Testis (tissue), 3 donors: ENCODE measurements around the gene RNASE8. TPM values are rescaled to one million over a fixed set of nuclear protein-coding genes. Genes with fewer than 3 reads are reported as not detected.

Experiments
- DNase-seq: peaks from one replicate; pipeline ENCODE4 v3.0.0-alpha.2; 2019
- H3K27ac ChIP-seq, 2 donors: fragments of 200-600 bp; sonication (generic); one replicate each; pipeline ENCODE4 v1.5.1; 2019
- H3K27me3 ChIP-seq: fragments of 200-600 bp; sonication (generic); one replicate; pipeline ENCODE4 v1.5.1; 2019
- H3K36me3 ChIP-seq: fragments of 200-600 bp; sonication (generic); one replicate; pipeline ENCODE4 v1.5.1; 2017; ENCODE audit warnings: low read depth; ENCODE audit errors: missing control alignments
- H3K4me1 ChIP-seq: fragments of 200-600 bp; sonication (generic); one replicate; pipeline ENCODE4 v1.5.1; 2019
- H3K4me3 ChIP-seq, 2 donors: fragments of 200-600 bp; sonication (generic); one replicate each; pipeline ENCODE4 v1.5.1; 2017 to 2019
- H3K9me3 ChIP-seq: fragments of 200-600 bp; sonication (generic); one replicate; pipeline ENCODE4 v1.5.1; 2017
- CTCF ChIP-seq, 3 experiments: fragments of 450-650 bp in 2 of 3; fragments of 200-600 bp in 1 of 3; sonication (generic) in 1 of 3; IDR thresholded peaks; one replicate each; pipeline ENCODE4 v1.5.1; 2016 to 2019; ENCODE audit warnings: antibody characterized with exemption in 3 of 3, mild to moderate bottlenecking in 2 of 3, moderate library complexity in 1 of 3
- POLR2A ChIP-seq: fragments of 450-650 bp; IDR thresholded peaks from one replicate; pipeline ENCODE4 v1.6.1; 2017; ENCODE audit warnings: antibody characterized with exemption, mild to moderate bottlenecking, moderate library complexity
- WGBS, 2 donors: methylation state at CpG; one replicate each; pipeline ENCODE4 v1.1.5; 2018; 5-methylcytosine and 5-hydroxymethylcytosine counted together
- intact Hi-C: fragments of 100-400 bp; cut with DNase I; formaldehyde crosslinking; loops from one replicate; pipeline ENCODE4 v1.15.1; 2023; ENCODE audit warnings: low total_unique reads
- polyA plus RNA-seq: library from polyadenylated mRNA; stranded (reverse); fragments of 350-450 nt; fragmentation: Illumina TruSeq; extraction: RNeasy Lipid Tissue Mini Kit (QIAGEN cat#74804); gene quantifications from one replicate; pipeline ENCODE4 v1.2.3, GENCODE V29; 2014; ENCODE audit warnings: low read depth, low replicate concordance; ENCODE audit not compliant: insufficient read depth
- total RNA-seq, 2 donors: library from RNA; depleted of rRNA; stranded (reverse); fragments of >200 nt; gene quantifications; one replicate each; pipeline ENCODE4 v1.2.3, GENCODE V29; 2016

Gene RNASE8
- total and polyA plus RNA-seq, 3 donors from 2014 or later, result not detected

DNA sequence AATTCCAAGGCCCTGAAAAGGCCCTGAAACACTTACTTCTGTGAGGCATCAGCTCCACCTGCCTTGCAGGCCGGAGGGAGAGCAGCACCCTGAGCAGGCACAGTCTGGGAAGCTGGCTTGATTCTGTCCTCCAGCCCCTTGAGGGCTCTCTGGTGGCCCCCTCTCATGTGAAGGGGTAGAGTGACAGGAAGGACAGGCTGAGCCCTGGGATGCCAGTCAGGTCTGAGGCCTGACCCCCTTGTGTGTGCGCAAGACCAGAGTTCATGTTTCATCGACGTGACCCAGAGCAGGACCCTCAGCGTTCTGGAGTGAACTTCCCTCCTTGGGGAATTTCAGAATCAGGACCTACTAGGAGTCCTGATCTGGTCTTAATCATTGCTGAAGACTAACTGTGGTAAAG lies 1.3 kb downstream of the RNASE8 start:
- Histone ChIP-seq H3K4me1 (peaks cover 6% of the 10 kb centered on the region), H3K9me3 (no peaks in the 10 kb centered on the region), H3K27me3 (no peaks in the 10 kb centered on the region), H3K27ac (no peak overlapping the region), H3K36me3 (no peaks in the 10 kb centered on the region), H3K4me3 (no peak overlapping the region)
- WGBS, 2 donors, result 89 to 91% methylated on average over 5 of the region's 5 CpGs
- no peak for DNase-seq
- no peak for TF ChIP-seq POLR2A
- intact Hi-C loops, result no loop called here

- Histone ChIP-seq H3K4me3 (peak overlapping the region; percentile 3 to 34), H3K36me3 (no peaks in the 10 kb centered on the region), H3K4me1 (peaks cover 6% of the 10 kb centered on the region), H3K27me3 (no peaks in the 10 kb centered on the region), H3K27ac (no peak overlapping the region), H3K9me3 (no peaks in the 10 kb centered on the region)
- intact Hi-C loops, result no loop called here
- no peak for DNase-seq
- WGBS, 2 donors, result 55 to 65% methylated on average over 8 of the region's 8 CpGs
- TF ChIP-seq POLR2A, result no peak
- no peak for TF ChIP-seq CTCF (IDR thresholded peaks at IDR 0.05)
Observed at GRCh38 chr14:21059842-21060613, 2.4 kb downstream of the RNASE8 start.

DNA sequence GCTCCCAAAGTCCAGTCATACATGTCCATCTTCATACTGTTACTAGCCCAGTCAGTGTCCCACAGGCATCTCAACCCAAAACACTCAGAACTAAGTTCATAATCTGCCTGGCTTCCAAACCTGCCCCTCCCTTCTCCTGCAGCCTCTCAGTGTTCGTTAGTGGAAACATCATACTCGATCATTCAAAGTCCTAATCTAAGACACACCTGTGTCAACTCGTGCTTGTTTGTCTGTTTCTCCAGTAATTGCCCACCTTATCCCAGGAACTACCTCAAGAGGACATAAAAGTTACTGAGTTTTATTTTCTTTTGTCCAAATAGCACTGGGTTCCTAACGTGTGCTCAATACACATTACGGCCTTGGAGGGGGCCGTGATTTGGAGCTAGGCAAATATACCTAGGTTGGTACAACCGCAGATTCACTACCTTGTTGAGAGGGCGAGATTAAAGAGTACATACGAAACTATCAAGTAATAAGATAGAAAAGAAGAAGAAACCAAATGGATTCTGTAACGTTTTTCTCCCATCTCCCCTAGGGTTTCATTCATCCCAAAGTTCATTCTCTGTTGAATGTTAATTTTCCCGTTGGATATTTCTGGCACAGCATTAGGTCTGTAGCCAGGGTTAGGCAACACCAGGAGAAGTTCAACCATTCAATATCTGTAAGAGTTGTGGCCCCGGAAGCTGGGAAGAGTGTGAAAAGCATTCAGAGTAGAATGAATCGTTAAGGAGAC lies 3.2 kb downstream of the RNASE8 start:
- intact Hi-C loops, result no loop called here
- peak overlapping the region; percentile 3 to 34 for H3K4me3 ChIP-seq
- DNase-seq, result no peak
- no peaks in the 10 kb centered on the region for H3K27me3 ChIP-seq
- no peaks in the 10 kb centered on the region for H3K36me3 ChIP-seq
- 55 to 63% methylated on average over 13 of the region's 13 CpGs for WGBS, 2 donors
- TF ChIP-seq CTCF (IDR thresholded peaks at IDR 0.05) (no peak), POLR2A (no peak)
- peaks cover 6% of the 10 kb centered on the region for H3K4me1 ChIP-seq
- H3K9me3 ChIP-seq, result no peaks in the 10 kb centered on the region
- no peak overlapping the region for H3K27ac ChIP-seq

GRCh38 chr14:21061347-21061668 lies 3.7 kb downstream of the RNASE8 start:
- H3K4me1 ChIP-seq, result peaks cover 6% of the 10 kb centered on the region
- H3K9me3 ChIP-seq, result no peaks in the 10 kb centered on the region
- peak overlapping the region in 1 of 2 donors; percentile 34 for H3K4me3 ChIP-seq
- 62 to 73% methylated on average over 3 of the region's 3 CpGs for WGBS, 2 donors
- TF ChIP-seq CTCF (IDR thresholded peaks at IDR 0.05) (no peak), POLR2A (no peak)
- H3K36me3 ChIP-seq, result no peaks in the 10 kb centered on the region
- intact Hi-C loops, result no loop called here
- DNase-seq, result no peak
- H3K27me3 ChIP-seq, result no peaks in the 10 kb centered on the region
- no peak overlapping the region for H3K27ac ChIP-seq

DNA sequence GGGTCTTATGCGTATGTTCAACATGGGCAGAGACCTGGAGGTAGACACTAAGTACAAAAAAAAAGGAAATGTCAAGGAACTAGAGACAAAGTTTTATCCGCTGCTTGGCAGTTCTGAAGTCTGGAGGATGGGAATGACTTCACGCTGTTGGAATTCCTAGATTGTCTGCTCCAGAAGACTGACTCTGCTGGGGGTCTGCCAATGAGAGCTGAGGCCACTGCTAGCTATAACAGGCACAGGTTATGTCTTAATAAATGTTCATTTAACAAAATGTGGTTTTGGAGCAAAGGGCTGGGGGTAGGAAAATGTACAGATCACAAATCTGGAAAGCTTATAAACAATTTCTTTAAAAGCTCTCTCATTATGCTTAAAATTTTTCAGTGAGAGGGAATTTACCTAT lies 5.9 kb downstream of the RNASE8 start:
- intact Hi-C loops, result no loop called here
- H3K4me1 ChIP-seq, result peaks cover 6% of the 10 kb centered on the region
- WGBS, 2 donors, result 70% methylated on average over 3 of the region's 3 CpGs
- no peak overlapping the region for H3K4me3 ChIP-seq
- TF ChIP-seq POLR2A (no peak), CTCF (IDR thresholded peaks at IDR 0.05) (no peak)
- H3K36me3 ChIP-seq, result no peaks in the 10 kb centered on the region
- H3K27ac ChIP-seq, result no peak overlapping the region
- DNase-seq, result peak; percentile 73
- H3K27me3 ChIP-seq, result no peaks in the 10 kb centered on the region
- no peaks in the 10 kb centered on the region for H3K9me3 ChIP-seq
